Nephron progenitor cell (in vitro differentiated cells): ENCODE measurements around the gene NMNAT3.

Source experiments
- DNase-seq: peaks from one replicate; pipeline ENCODE4 v3.0.0; 2021
- H3K27ac Mint-ChIP-seq: 2 replicates; pipeline ENCODE4 v1.8.0; 2021; ENCODE audit warnings: mild to moderate bottlenecking, moderate library complexity, mixed read lengths
- H3K27me3 Mint-ChIP-seq: 2 replicates; pipeline ENCODE4 v1.8.0; 2021; ENCODE audit warnings: mild to moderate bottlenecking, low read depth, mixed read lengths; ENCODE audit not compliant: poor library complexity
- H3K36me3 Mint-ChIP-seq: 2 replicates; pipeline ENCODE4 v1.8.0; 2021; ENCODE audit warnings: low read depth, mixed read lengths
- H3K4me1 Mint-ChIP-seq: 2 replicates; pipeline ENCODE4 v1.8.0; 2021; ENCODE audit warnings: mixed read lengths
- H3K4me3 Mint-ChIP-seq: 2 replicates; pipeline ENCODE4 v1.8.0; 2021; ENCODE audit warnings: mild to moderate bottlenecking, moderate library complexity, mixed read lengths
- H3K9me3 Mint-ChIP-seq: 2 replicates; pipeline ENCODE4 v1.8.0; 2021; ENCODE audit warnings: mild to moderate bottlenecking, moderate library complexity, mixed read lengths
- CTCF ChIP-seq: fragments of 200-600 bp; sonication (generic); IDR thresholded peaks from 2 replicates; pipeline ENCODE4 v1.5.0; 2021; ENCODE audit warnings: antibody characterized with exemption

NMNAT3 gene

GRCh38 chr3:139630542-139630941 is 47.2 kb downstream of the NMNAT3 start:
- H3K27me3 Mint-ChIP-seq, result peaks cover 9% of the 10 kb centered on the region
- no peak for DNase-seq
- H3K36me3 Mint-ChIP-seq, result no peaks in the 10 kb centered on the region
- no peak overlapping the region for H3K4me3 Mint-ChIP-seq
- H3K27ac Mint-ChIP-seq, result no peak overlapping the region
- no peak for TF ChIP-seq CTCF
- H3K9me3 Mint-ChIP-seq, result peaks cover 5% of the 10 kb centered on the region
- H3K4me1 Mint-ChIP-seq, result peaks cover 14% of the 10 kb centered on the region

DNA sequence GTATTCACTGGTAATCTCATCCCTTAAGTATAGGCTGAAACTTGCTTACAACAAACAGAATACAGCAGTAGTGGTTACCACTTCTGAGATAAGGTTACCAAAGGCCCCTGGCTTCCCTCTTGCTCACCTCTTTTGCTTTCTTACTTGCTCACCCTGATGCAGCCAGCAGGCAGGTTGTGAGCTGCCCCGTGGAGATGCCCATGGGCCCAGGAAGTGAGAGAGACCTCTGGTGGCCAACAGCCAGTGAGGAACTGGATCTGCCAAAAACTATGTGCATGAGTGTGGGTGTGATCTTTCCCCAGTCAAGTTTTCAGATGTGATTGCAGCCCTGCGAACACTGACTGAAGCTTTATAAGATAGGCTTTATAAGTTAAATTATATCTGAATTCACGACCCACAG is 48.7 kb downstream of the NMNAT3 start:
- peaks cover 5% of the 10 kb centered on the region for H3K9me3 Mint-ChIP-seq
- H3K4me1 Mint-ChIP-seq, result peaks cover 8% of the 10 kb centered on the region
- H3K27ac Mint-ChIP-seq, result no peak overlapping the region
- peaks cover 9% of the 10 kb centered on the region for H3K27me3 Mint-ChIP-seq
- H3K36me3 Mint-ChIP-seq, result no peaks in the 10 kb centered on the region
- TF ChIP-seq CTCF, result no peak
- H3K4me3 Mint-ChIP-seq, result no peak overlapping the region
- DNase-seq, result no peak

GRCh38 chr3:139627759-139628158 is 50.0 kb downstream of the NMNAT3 start:
- Mint-ChIP-seq H3K36me3 (no peaks in the 10 kb centered on the region), H3K9me3 (peaks cover 5% of the 10 kb centered on the region), H3K27me3 (peaks cover 9% of the 10 kb centered on the region), H3K4me3 (no peak overlapping the region), H3K4me1 (no peaks in the 10 kb centered on the region), H3K27ac (no peak overlapping the region)
- DNase-seq, result no peak
- TF ChIP-seq CTCF, result no peak

DNA sequence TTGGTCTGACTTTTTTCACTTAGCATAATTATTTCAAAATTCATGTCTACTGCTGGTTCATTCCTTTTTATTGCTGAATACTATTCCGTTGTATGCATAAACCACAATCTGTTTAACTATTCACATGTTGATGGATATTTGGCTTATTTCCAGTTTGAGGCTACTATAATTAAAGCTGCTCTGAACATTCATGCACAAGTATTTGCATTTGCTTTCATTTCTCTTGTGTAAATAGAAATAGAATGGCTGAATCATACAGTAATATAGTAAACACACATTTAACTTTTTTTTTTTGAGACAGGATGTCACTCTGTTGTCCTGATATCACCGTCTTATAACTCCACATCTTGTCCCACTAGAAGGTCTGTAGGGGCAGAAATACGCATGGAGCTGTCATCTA is 57.3 kb downstream of the NMNAT3 start:
- DNase-seq, result no peak
- no peak for TF ChIP-seq CTCF
- H3K9me3 Mint-ChIP-seq, result no peaks in the 10 kb centered on the region
- no peak overlapping the region for H3K27ac Mint-ChIP-seq
- no peaks in the 10 kb centered on the region for H3K4me1 Mint-ChIP-seq
- H3K27me3 Mint-ChIP-seq, result peaks cover 9% of the 10 kb centered on the region
- no peak overlapping the region for H3K4me3 Mint-ChIP-seq
- H3K36me3 Mint-ChIP-seq, result no peaks in the 10 kb centered on the region

DNA sequence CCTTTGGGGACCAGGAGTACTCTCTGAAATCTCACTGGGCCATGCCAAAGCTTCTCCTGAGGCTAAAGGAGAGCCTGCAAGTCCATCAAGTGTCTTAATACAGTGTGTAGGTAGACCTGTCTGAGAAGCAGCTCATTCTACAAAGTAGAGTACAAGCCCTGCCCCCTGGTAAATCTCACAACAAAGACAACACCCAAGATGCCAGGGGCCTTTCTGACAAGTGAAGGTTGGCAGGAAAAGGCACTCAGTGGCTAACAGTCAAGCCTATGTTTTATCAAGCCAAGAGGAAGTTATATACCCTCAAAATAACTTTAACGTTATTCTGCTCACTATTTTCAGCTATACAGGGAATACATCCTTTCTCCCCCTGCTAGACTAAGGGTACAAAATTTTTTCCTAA is 58.3 kb downstream of the NMNAT3 start:
- Mint-ChIP-seq H3K4me3 (no peak overlapping the region), H3K36me3 (no peaks in the 10 kb centered on the region), H3K27me3 (peaks cover 9% of the 10 kb centered on the region), H3K4me1 (no peaks in the 10 kb centered on the region), H3K9me3 (no peaks in the 10 kb centered on the region), H3K27ac (no peak overlapping the region)
- no peak for TF ChIP-seq CTCF
- DNase-seq, result no peak

DNA sequence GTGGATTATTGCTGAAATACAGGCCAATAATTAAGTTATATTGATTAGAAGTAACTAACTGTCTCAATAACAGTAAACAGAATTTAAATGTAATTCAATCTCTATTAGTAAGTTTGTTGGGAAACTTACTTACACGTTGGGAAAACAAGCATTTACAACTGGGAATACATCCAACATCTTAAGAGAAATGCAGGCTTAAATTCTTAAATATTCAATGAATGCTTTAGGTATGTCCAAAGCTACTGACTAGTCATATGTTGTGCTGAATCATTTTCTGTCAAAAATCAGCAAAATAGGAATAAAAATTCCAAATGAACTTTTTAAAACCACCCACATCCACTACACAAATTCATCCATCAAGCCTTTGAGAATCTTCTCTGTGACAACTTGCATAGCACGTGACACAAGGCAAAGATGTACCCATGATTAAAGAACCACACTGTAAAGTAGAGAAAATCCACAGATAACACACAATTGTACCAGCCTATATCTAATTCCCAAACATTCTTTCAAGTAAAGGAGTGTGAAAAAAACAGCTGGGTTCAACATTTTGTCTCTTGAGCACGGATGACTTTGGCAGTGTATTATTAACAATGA is 60.0 kb downstream of the NMNAT3 start:
- TF ChIP-seq CTCF, result no peak
- Mint-ChIP-seq H3K27ac (no peak overlapping the region), H3K4me1 (no peaks in the 10 kb centered on the region), H3K9me3 (no peaks in the 10 kb centered on the region), H3K36me3 (no peaks in the 10 kb centered on the region), H3K4me3 (no peak overlapping the region), H3K27me3 (peaks cover 9% of the 10 kb centered on the region)
- no peak for DNase-seq
